Heart left ventricle (tissue), 13 donors: ENCODE data around the gene PIK3C2G.

Experiments used
- POLR2A ChIP-seq, 2 donors: fragments of 450-650 bp; IDR thresholded peaks; one replicate each; pipeline ENCODE4 v1.6.1; 2017; ENCODE audit warnings: antibody characterized with exemption in 2 of 2, mild to moderate bottlenecking in 2 of 2, moderate library complexity in 2 of 2
- TF ChIP-seq, protein P1 (sequence below), 12 donors: fragments of 200-600 bp; sonication (generic) in 4 of 12; IDR thresholded peaks; one replicate each; pipeline versions ENCODE4 v1.5.0 to v1.8.0; 2018 to 2022; ENCODE audit warnings: antibody characterized with exemption in 12 of 12, mild to moderate bottlenecking in 5 of 12
- donor health status: ischemic (EF 13 %, LVEDD 7.1; RV severe dilation, severe dysfunction).
- donor health status: DM: no; HTN: yes; CAD: no.
- donor health status: DM: no; HTN: no; CAD: no.
- donor health status: ischemic (EF 25% LVEDD 6.9; RV normal size, moderate dysfunction).
- donor health status: ischemic (EF 25% LVEDD 5.7; RV mildly dilated, moderate dysfunction).
- donor health status: ischemic (EF 35%, LVEDD 5.7; RV mildly dilated, moderate dysfunction).
- donor health status: nonischemic (EF 11% LVEDD 7.7; RV severe dilation, severe dysfunction).
- donor health status: DM: yes; HTN: yes; CAD: no.
- donor health status: PGD.
- donor health status: ischemic (EF 29% LVEDD 5.4; RV normal size, mild dysfunction).
- donor health status: nonischemic (EF 23%, LVEDD 6.1; RV moderate dilation, normal function).

- TF ChIP-seq, protein P1, sequence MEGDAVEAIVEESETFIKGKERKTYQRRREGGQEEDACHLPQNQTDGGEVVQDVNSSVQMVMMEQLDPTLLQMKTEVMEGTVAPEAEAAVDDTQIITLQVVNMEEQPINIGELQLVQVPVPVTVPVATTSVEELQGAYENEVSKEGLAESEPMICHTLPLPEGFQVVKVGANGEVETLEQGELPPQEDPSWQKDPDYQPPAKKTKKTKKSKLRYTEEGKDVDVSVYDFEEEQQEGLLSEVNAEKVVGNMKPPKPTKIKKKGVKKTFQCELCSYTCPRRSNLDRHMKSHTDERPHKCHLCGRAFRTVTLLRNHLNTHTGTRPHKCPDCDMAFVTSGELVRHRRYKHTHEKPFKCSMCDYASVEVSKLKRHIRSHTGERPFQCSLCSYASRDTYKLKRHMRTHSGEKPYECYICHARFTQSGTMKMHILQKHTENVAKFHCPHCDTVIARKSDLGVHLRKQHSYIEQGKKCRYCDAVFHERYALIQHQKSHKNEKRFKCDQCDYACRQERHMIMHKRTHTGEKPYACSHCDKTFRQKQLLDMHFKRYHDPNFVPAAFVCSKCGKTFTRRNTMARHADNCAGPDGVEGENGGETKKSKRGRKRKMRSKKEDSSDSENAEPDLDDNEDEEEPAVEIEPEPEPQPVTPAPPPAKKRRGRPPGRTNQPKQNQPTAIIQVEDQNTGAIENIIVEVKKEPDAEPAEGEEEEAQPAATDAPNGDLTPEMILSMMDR (IDR thresholded peaks at IDR 0.05), result no peak
- TF ChIP-seq POLR2A (IDR thresholded peaks at IDR 0.05), result no peak
Observed at GRCh38 chr12:18368594-18368993, 107.3 kb downstream of the PIK3C2G start.
